Measurements from ENCODE around the gene PGM1.
A peak's percentile ranks its signal among the peaks of the same experiment; 100 is the strongest.

The PGM1 gene

GRCh38 chr1:63669151-63669961 lies 76.1 kb downstream of the PGM1 start:
- DNase-seq, result no peak

- DNase-seq, result no peak
Measured at GRCh38 chr1:63670164-63670563, 77.0 kb downstream of the PGM1 start.

DNA sequence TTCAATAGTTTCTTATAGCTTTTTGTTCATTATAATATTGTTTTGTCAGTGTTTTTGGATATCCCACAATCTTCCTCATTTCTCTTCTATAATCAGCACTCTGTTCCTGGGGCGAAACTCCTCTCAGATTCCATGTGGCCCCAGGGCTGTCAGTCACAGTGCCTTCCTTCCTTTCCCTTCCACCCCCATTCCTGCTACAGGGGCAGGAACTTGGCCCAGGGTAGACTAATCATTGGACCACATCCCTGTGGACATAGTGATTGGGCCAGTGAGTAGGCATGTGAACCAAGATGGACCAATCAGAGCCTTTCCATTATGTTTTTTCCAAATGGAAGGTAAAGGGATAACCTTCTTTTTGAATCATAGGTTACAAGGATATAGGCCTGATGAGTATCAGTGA lies 78.3 kb downstream of the PGM1 start:
- no peak for DNase-seq

DNA sequence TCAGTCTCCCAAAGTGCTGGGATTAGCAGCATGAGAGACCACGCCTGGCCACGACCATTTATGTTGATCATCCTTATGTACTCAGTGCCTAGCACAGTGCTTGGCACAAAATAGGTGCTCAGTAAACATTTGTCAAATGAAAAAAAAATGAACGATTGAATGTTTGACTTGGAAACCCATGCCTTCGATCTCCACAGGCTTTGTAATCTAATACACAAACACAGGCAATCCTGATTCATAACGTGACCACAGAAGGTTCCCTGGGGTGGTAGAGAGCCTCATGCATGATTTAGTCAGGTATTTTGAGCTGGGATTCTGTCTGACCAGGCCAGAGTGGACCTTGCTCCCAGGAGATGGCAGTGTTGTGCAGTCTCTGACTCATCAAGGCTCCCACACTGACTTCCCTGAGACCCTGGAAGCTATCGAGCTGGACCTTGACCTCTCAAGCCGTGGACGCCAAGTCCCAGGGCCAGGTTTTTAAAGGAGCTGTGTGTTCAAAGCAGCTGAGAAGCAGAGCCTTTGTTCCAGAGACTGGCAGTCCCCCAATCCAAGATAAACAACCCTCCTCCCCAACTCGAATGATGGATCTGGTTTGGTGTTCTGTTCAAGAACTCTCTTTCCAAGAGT lies 81.1 kb downstream of the PGM1 start:
- DNase-seq, result peak; percentile 22

DNA sequence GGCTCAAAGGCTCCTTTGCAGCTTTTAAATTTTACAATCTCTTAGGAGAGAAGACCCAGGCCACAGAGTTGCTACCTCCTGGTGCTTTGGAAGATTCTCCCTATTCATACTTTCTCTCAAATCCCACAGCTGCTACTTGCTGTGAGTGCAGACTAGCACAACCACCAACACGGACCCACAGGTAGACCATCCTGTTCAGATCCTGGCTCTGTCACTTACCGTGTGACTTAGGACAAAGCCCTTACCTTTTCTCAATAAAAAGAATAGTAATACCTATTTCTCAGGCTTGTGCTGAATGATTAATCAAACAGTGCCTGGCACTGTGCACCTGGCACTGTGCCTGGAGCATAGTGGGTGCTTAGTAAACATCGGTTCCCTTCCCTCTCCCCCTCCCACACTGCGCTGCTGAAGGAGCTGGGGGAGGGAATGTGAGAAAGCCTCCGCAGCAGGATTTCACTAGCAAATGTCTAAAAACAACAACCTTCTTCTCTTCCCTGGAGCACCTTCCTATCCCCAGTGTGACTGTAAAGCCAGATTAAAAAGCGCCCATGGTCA lies 81.7 kb downstream of the PGM1 start:
- no peak for DNase-seq

GRCh38 chr1:63675420-63675931 lies 82.3 kb downstream of the PGM1 start:
- DNase-seq, result no peak

GRCh38 chr1:63677497-63677896 lies 84.3 kb downstream of the PGM1 start:
- DNase-seq, result no peak

GRCh38 chr1:63678200-63678599 lies 85.0 kb downstream of the PGM1 start:
- DNase-seq, result no peak

DNA sequence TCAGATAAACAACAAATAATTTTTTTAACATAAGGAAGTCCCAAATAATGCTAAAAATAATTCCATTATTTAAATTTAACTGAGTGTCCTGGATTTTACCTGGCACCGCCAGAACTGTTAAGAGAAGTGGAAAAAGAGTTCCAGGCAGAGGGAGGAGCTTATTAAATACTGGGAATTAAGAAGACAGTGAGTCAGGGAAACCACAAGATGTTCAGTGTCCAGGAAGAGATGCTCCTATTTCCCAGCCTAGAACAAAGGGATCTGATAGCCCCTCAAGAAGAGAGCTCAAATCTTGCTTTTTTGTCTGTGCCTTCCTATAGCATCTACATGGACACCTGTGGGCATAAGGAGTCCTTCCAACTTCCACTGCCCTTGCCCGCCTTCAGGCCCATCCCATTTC lies 85.9 kb downstream of the PGM1 start:
- DNase-seq, result no peak

DNA sequence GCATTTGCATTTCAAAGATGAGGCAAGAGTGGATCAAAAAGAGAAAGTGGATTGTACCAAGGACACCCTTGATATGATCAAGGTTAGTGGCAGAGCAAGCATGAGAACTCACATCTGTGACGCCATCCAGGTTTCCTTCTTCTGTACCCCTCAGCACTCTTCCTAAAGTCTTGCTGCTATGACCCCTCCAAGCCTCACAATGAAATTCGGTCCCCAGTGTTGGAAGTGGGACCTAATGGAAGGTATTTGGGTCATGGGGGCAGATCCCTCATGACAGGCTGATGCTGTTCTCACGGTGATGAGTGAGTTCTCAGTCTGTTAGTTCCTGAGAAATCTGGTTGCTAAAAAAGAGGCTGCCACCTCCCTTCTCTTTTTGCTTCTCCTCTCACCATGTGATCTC lies 86.4 kb downstream of the PGM1 start:
- DNase-seq, result no peak

DNA sequence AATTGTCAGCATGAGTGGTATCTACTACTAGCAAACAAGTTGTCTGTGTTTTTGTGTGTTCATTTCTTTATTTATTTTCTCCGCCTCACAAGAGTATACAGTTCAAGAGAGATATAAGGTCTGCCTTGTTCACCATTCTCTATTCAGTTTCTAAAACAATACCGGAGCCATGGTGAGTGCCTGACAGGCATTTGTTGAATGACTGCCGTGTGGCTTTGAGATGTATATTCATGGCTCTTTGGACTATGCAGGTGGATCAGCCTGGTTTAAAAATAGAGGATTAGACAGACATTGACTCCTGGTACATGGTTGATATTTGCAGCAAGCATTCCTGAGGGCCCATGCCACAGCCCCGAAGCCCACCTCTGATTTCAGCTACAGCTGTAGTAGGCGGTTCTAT lies 89.7 kb downstream of the PGM1 start:
- no peak for DNase-seq

DNA sequence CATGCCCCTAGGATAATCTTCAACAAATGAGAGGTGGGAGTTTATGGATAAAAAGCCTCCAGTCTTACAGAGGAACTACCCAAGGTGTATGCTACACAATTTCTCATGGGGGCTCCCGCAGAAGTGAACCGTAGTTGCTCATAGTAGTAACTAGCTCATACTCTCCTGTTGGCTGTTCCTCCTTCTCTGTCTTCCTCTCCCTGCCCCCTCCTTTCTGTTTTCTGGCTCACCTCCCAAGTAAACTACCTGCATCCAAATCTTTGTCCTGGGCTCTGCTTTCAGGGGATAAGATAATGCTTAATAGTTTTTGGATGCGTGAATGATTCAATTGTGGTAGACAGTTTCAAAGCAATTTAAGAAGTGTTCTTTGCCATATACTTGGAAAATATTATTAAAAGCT lies 90.5 kb downstream of the PGM1 start:
- DNase-seq, result no peak

DNA sequence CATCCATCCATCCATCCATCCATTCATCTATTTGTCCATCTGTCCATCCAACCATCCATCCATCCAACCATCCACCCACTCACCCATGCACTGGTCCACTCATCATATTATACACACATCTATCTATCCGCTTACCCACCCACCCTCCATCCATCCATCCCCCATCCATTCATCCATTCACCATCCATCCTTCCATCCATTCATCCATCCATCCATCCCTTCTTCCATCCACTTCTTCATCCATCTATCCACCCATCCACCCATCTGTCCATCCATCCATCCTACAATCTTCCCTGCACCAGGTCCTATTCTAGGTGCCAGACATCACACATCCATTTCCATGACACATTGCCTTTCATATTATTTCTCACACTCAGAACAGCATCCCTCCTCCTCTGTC lies 93.5 kb downstream of the PGM1 start:
- no peak for DNase-seq

DNA sequence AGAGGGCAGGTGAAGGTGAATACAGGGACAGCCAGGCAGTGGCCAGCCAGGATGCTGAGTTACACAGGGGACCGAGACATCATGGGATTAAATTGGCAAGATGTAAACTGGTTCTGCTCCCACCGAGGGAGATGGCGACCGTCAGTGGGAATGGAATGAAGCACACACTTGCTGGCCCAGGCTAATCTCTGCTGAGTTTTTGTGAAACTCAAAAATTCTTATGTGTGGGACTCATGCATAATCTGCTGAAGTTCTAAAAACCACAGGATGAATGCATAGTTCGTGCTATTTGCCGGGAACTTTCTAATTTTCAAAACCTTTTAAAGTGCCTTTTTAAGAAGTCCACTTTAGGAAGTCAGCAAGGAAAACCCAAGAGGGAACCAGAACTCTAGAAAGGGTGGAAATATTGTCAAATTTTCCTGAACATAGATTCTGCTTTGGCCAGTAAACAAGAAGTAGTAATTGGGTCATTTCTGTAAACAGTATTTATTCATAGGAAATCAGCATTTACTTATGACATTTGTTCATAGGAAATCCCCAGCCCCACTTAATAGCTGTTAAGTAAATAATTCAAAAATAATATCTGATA lies 95.2 kb downstream of the PGM1 start:
- no peak for DNase-seq

DNA sequence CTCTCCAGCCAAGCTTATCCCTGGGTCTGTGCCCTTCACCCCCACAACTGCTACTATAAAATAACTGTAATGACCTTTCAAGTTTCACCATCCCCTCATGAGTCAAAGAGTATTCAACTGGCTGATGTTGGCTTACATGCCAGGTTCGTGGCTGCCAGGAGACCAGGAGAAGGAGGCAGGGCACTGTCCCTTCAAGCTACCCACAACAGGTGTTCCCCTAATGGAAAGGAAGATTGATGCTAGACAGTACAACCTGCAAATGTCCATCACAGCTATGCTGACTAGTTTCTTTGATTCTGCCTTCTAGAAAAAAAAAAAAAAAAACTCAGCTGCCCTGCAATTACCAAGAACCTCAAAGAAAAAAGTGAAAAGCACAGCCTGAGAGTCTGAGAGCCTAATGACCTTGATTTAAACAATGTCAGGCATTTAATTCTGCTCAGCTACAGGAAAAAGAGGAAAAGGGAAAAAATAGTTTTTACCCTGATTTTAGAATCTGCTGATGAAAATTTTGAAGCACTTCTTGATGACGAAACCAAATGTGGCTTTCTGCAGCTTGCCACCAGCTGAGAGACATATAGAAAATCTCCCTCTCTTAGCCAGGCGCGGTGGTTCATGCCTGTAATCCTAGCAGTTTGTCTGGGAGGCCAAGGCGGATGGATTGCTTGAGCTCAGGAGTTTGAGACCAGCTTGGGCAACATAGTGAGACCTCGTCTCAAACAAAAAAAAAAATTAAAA lies 97.9 kb downstream of the PGM1 start:
- DNase-seq, result no peak

- DNase-seq, result peak; percentile 35
Measured at GRCh38 chr1:63691701-63692425, 98.7 kb downstream of the PGM1 start.

DNA sequence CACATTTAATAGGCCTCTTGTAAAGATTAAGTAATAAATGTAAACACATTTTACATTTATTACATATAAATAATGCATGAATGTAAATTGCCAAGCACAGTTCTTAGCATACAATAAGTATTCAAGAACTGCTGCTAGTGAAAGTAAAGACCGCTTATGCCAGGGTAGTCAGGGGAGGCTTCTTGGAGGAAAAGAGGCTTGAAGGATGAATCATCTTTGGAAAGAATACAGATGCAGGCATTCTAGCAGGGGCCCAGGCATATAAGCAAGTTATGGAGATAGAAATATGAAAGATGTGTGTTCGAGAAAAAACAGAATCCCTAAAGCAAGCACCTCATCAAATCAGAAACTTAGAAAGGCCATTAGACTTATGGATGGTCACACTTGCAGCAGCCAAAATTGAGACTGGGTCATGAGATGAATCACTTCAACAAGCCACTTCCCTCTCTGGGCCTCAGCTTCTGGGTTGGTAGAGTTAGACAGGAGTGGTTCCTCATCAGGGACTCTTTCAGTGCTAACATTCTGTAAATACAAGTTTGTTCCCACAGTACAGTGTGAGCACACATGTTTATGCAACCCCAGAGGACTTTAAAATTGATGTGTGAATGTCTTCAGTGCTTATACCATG lies 100.8 kb downstream of the PGM1 start:
- no peak for DNase-seq

DNA sequence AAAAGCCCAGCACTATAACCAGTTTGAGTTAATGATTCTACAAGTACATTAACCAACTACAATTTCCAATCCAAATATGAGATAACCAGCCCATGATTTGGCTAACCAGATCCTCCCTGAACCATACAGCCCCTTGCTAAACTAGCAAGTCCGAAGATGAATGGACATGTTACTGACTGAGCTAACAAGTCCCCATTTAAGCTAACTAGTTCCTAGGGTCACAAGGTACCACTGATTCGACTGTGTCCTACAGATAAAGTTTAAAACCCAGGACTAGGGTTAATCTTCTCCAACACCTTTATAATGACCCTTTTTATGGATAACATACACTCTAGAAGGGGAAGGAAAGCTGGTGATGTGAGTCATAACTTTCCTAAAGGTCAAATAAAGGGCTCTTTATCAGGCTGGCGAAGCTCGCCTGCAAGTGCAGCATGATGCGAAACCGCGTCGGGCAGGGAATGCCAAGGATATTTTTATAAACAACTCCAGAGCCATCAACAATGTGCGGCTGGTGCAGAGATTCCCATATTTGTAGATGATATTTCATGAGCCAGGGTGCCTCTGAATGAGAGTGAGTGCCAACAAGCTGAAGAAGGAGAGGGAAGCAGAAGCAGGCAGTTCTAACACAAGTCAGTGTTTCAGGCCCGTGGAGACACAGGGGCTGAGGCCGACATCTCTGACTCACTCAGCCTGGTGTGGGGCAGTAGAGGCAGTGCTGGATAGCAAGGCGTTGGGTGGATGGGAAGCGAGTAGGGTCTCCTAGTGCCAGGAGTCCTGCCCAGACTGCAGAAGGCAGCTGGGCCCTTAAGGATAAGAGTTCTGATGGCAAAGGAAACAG lies 105.0 kb downstream of the PGM1 start:
- no peak for DNase-seq

- peak; percentile 51 for DNase-seq
Measured at GRCh38 chr1:63701187-63701586, 108.0 kb downstream of the PGM1 start.

DNA sequence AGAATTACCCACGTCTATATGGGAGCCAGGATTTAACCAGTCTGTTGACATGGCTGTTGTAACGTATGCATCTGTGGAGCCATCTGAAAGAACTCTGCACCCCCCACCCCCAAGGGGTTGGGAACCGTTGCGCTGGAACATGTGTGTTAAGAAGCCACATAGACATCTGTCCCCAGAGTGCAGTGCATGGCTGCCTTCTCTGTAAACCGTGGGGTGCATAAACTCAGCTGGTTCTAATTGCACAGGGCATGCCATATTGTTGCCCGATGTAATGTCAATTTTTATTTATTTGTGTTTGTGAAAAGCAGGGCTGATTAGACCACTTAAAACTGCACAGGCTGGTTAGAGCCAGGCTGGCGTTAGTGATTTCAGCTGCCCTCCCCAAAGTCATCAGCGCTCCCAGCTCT lies 110.5 kb downstream of the PGM1 start:
- DNase-seq, result no peak

DNA sequence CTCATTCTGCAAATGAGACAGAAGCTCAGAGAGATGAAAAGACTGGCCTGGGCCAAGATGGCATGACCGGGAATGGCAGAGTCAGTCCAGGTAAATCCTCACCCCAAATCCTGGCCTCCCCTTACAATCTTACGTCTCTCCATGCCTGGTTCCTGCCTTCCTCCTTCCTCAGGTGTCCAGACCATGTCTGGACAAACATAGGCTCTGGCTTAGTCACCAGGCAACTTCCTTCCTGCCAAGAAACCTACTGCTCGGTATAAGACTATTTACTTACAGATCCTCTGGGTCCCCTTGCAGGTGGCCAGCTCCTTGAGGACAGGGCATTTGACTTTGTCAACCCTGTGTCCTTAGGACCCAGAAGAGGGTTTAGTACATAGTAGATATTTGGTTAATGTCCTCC lies 111.2 kb downstream of the PGM1 start:
- DNase-seq, result no peak

Data from NCI-H526 treated with DMSO at 0.1 percent for 48 hours (cell line).